HFF-Myc (cell line): Measurements from ENCODE around the gene MYH15.
A peak's percentile ranks its signal among the peaks of the same experiment; 100 is the strongest.

Experiments used
- DNase-seq: peaks from one replicate; pipeline ENCODE4 v3.0.0-alpha.2; 2011; ENCODE audit warnings: low read depth; ENCODE audit errors: extremely low read depth
- H3K4me3 ChIP-seq: replicated peaks from 2 replicates; pipeline ENCODE4 v1.5.1; 2011; ENCODE audit warnings: low read depth, mild to moderate bottlenecking, control low read depth, low read length
- TF ChIP-seq, protein P1 (sequence below): IDR thresholded peaks from 2 replicates; pipeline ENCODE4 v1.5.1; 2012; ENCODE audit warnings: mild to moderate bottlenecking, low read depth, low read length, control low read depth; ENCODE audit errors: missing control alignments

Gene MYH15

DNA sequence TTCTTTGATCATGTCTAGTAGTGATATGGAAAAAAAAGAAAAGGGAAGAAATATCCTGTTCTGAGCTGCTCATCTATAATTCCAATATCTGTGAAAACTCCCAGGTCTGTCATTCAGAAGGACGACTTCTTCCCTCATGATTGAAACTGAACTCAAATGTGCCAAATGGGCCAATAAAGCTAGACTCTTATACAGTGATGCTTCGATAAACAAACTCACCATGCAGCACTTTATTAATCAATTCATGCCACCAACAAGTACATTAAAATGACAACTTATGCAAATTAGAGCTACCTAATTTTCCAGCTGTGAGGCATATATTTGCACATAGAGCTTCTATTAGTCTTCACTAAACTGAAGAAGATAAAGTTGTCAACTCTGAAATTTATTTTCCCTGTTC lies 15.6 kb upstream of the MYH15 start:
- TF ChIP-seq, protein P1, sequence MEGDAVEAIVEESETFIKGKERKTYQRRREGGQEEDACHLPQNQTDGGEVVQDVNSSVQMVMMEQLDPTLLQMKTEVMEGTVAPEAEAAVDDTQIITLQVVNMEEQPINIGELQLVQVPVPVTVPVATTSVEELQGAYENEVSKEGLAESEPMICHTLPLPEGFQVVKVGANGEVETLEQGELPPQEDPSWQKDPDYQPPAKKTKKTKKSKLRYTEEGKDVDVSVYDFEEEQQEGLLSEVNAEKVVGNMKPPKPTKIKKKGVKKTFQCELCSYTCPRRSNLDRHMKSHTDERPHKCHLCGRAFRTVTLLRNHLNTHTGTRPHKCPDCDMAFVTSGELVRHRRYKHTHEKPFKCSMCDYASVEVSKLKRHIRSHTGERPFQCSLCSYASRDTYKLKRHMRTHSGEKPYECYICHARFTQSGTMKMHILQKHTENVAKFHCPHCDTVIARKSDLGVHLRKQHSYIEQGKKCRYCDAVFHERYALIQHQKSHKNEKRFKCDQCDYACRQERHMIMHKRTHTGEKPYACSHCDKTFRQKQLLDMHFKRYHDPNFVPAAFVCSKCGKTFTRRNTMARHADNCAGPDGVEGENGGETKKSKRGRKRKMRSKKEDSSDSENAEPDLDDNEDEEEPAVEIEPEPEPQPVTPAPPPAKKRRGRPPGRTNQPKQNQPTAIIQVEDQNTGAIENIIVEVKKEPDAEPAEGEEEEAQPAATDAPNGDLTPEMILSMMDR = no peak
- no peak overlapping the region for H3K4me3 ChIP-seq
- DNase-seq = no peak

DNA sequence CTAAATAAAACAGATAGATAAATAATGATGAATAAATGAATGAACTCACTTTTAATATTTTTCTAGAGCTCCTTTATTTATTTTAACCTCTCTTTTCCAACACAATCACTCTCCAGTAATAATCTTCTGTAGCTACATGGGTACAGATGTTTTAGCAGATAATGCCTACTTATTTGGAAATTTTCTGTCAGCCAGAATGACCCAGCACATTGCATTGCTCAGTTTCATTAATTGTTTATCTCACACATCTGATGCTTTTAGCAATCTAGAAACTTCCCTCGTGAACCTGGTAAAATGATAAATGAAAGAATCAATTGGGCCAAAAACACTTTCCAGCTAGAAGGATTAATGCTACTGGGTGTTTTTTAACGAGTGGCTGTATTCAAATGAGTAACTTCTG lies 14.9 kb upstream of the MYH15 start:
- TF ChIP-seq, protein P1 = no peak
- H3K4me3 ChIP-seq = no peak overlapping the region
- no peak for DNase-seq

GRCh38 chr3:108524537-108524936 lies 14.1 kb upstream of the MYH15 start:
- peak; percentile 2 for DNase-seq
- TF ChIP-seq, protein P1 = no peak

GRCh38 chr3:108518895-108519294 lies 8.5 kb upstream of the MYH15 start:
- DNase-seq = no peak
- TF ChIP-seq, protein P1 = no peak
- no peak overlapping the region for H3K4me3 ChIP-seq

More at GRCh38 chr3:108524537-108524936, 14.1 kb upstream of the MYH15 start:
- H3K4me3 ChIP-seq = no peak overlapping the region

DNA sequence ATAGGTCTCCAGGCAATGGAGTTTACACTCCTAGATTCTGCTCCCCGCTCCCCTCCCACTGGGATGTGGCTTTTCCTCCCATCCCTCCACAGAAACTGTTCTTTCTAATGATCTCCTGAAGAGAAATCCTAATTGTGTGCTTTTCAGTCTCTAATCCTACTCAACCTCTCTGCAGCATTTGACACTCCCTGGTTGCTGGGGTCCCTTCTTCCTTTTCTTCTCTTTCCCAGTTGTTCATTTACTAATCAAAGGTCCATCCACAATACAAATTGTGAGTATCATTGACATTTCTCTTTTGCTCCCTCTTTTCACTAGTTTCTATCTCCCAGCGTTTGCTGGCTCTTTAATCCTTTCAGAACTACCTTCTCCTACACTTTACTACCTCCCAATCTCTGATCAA lies 6.5 kb upstream of the MYH15 start:
- TF ChIP-seq, protein P1 = no peak
- no peak for DNase-seq
- H3K4me3 ChIP-seq = no peak overlapping the region

- DNase-seq = no peak
- H3K4me3 ChIP-seq = no peak overlapping the region
- TF ChIP-seq, protein P1 = no peak
Measured at GRCh38 chr3:108513961-108514360, 3.6 kb upstream of the MYH15 start.

- H3K4me3 ChIP-seq = no peak overlapping the region
- TF ChIP-seq, protein P1 = no peak
- no peak for DNase-seq
Measured at GRCh38 chr3:108512671-108513070, 2.3 kb upstream of the MYH15 start.
